Parietal lobe (tissue), 2 donors: ENCODE data around the gene EGR1. TPM values are rescaled to one million over a fixed set of nuclear protein-coding genes. Genes with fewer than 3 reads are reported as not detected.

Source experiments
- small RNA-seq: library from RNA; depleted of rRNA; stranded (forward); fragments of <200 nt; gene quantifications from one replicate; pipeline ENCODE3, GENCODE V24; 2014; ENCODE audit warnings: low replicate concordance
- total RNA-seq: library from RNA; depleted of rRNA; stranded (reverse); fragments of >200 nt; gene quantifications from one replicate; pipeline ENCODE4 v1.2.3, GENCODE V29; 2014

Gene EGR1
- 0.94 TPM for total RNA-seq

DNA sequence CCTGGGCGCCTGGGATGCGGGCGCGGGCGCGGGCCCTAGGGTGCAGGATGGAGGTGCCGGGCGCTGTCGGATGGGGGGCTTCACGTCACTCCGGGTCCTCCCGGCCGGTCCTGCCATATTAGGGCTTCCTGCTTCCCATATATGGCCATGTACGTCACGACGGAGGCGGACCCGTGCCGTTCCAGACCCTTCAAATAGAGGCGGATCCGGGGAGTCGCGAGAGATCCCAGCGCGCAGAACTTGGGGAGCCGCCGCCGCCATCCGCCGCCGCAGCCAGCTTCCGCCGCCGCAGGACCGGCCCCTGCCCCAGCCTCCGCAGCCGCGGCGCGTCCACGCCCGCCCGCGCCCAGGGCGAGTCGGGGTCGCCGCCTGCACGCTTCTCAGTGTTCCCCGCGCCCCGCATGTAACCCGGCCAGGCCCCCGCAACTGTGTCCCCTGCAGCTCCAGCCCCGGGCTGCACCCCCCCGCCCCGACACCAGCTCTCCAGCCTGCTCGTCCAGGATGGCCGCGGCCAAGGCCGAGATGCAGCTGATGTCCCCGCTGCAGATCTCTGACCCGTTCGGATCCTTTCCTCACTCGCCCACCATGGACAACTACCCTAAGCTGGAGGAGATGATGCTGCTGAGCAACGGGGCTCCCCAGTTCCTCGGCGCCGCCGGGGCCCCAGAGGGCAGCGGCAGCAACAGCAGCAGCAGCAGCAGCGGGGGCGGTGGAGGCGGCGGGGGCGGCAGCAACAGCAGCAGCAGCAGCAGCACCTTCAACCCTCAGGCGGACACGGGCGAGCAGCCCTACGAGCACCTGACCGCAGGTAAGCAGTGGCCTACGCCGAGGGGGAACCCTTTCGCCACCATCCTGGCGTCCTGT, at the start of gene EGR1:
Gene EGR1 (plus strand): TSS at position 219 of the 864 bp plus-strand sequence. CDS start 283 bp downstream, at position 502.

DNA sequence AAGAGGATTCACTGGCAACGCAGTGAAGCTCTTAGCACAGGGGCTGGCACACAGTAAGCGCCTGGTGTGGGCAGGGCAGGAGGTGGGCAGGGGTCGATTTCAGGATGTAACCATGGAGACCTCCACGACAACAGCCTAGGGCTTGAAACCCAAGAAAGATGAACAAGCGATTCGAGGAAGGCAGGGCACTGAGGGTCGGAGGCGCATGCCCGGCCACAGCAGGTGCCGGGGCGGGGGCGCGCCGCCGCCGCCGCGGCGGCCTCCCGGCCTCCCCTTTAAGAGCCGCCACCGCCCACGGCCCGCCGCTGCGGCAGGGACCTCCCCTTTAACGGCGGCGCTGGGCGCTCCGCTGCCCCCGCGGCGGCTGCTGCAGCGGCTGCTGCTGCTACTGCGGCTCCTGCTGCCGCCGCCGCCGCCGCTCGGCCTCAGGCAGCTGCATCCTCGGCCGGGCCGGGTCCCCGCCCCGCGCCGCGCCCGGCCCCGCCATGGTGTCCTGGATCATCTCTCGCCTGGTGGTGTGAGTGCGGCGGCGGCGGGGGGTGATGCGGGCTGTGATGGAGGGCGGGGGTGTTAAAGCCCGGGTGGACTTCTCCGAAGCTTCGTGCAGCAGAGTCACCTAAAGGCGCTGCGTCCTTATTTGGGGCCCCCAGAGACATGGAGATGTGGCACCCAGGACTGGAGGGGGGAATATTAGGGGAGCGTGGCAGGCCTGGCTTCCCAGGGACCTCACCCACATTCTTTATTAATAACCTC, 26.4 kb upstream of the EGR1 start, which contains the start of gene REEP2:
Gene REEP2 (plus strand): TSS at position 334 of the 753 bp plus-strand sequence. CDS start 152 bp downstream, at position 486.

Small RNA genes within 50 kb of the gene (small RNA-seq; reads per million reads assigned to genes)
- gene AC113403.1: not detected

Other genes starting within 250 kb of the EGR1 start
- not detected for gene GFRA3, start 190.9 kb upstream of the EGR1 start, total RNA-seq
- 2.2 TPM for gene CDC25C, start 133.7 kb upstream of the EGR1 start, total RNA-seq
- 25.7 TPM for gene FAM53C, start 127.2 kb upstream of the EGR1 start, total RNA-seq
- 105 TPM for gene KDM3B, start 112.8 kb upstream of the EGR1 start, total RNA-seq
- 88.3 TPM for gene REEP2, start 26.4 kb upstream of the EGR1 start, total RNA-seq
- gene ETF1, start 77.8 kb downstream of the EGR1 start, total RNA-seq: 60.4 TPM
- gene HSPA9, start 109.9 kb downstream of the EGR1 start, total RNA-seq: 184 TPM